HEK293T (cell line): Measurements from ENCODE around the gene TPCN2.

ENCODE experiments used
- ELF4 ChIP-seq: fragments of 450-650 bp; IDR thresholded peaks from 2 replicates; pipeline ENCODE4 v1.6.1; 2017; ENCODE audit warnings: antibody characterized with exemption
- FOXK2 ChIP-seq: fragments of 450-650 bp; IDR thresholded peaks from 2 replicates; pipeline ENCODE4 v1.6.1; 2016; ENCODE audit warnings: mild to moderate bottlenecking
- FOXM1 ChIP-seq: fragments of 450-650 bp; IDR thresholded peaks from 2 replicates; pipeline ENCODE4 v1.6.1; 2017; ENCODE audit warnings: mild to moderate bottlenecking, borderline replicate concordance
- HDGF ChIP-seq: fragments of 450-650 bp; IDR thresholded peaks from 2 replicates; pipeline ENCODE4 v1.6.1; 2017; ENCODE audit warnings: antibody characterized with exemption, borderline replicate concordance
- L3MBTL2 ChIP-seq: fragments of 450-650 bp; conservative IDR thresholded peaks from 2 replicates; pipeline ENCODE4 v1.6.1; 2016; ENCODE audit warnings: mild to moderate bottlenecking
- NFRKB ChIP-seq: fragments of 450-650 bp; IDR thresholded peaks from 2 replicates; pipeline ENCODE4 v1.6.1; 2016; ENCODE audit warnings: mild to moderate bottlenecking, moderate library complexity
- SUZ12 ChIP-seq: fragments of 450-650 bp; IDR thresholded peaks from 2 replicates; pipeline ENCODE4 v1.6.1; 2016; ENCODE audit warnings: mild to moderate bottlenecking
- TARDBP ChIP-seq: fragments of 450-650 bp; IDR thresholded peaks from 2 replicates; pipeline ENCODE4 v1.6.1; 2016
- ZNF384 ChIP-seq: fragments of 450-650 bp; IDR thresholded peaks from 2 replicates; pipeline ENCODE4 v1.6.1; 2016
- TF ChIP-seq, protein P1 (sequence below): fragments of 450-650 bp; IDR thresholded peaks from 2 replicates; pipeline ENCODE4 v1.6.1; 2016

DNA sequence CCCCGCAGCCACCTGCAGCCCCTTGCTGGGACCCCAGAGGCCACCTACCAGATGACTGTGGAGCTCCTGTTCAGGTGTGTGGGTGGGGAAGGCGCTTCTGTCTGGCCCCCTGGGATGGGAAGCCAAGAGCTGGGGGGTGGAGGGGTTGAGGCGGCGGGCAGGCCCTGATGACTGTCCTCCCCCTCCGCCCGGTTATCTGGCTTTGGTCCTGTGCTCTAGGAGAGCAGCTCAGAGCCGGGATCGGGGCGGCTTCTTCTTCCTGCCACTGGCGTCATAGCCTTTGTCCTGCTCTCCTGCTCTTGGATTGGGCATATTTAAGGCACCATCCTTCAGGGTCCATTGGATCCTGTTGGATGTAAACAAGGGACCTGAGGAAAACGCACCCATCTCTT, 38.4 kb downstream of the TPCN2 start:
- TF ChIP-seq HDGF (no peak), ZNF384 (no peak), NFRKB (no peak), L3MBTL2 (no peak), FOXK2 (no peak), SUZ12 (no peak), TARDBP (no peak), FOXM1 (no peak), ELF4 (no peak)
- TF ChIP-seq, protein P1, sequence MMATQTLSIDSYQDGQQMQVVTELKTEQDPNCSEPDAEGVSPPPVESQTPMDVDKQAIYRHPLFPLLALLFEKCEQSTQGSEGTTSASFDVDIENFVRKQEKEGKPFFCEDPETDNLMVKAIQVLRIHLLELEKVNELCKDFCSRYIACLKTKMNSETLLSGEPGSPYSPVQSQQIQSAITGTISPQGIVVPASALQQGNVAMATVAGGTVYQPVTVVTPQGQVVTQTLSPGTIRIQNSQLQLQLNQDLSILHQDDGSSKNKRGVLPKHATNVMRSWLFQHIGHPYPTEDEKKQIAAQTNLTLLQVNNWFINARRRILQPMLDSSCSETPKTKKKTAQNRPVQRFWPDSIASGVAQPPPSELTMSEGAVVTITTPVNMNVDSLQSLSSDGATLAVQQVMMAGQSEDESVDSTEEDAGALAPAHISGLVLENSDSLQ = no peak
